T-cell (primary cell): Measurements from ENCODE around the gene DRICH1. TPM values are rescaled to one million over a fixed set of nuclear protein-coding genes. Genes with fewer than 3 reads are reported as not detected.
"Not testable (repeated sequence)": the region's sequence is repeated elsewhere in the genome, so short reads cannot be mapped to it uniquely, and the experiment has no call there.

ENCODE experiments used
- ATAC-seq, 4 experiments: fragments of 200-7000 bp in 3 of 4; fragments of 150-1000 bp in 1 of 4; cut with Tn5 transposase; replicated peaks in 1 of 4; 1 replicate in 3 of 4; 2 replicates in 1 of 4; pipeline ENCODE4 v1.10.0; 2021; ENCODE audit warnings: moderate library complexity in 3 of 4, mild to moderate bottlenecking in 2 of 4, moderate number of reproducible peaks in 1 of 4
- CTCF ChIA-PET, 2 donors: fragments of 300-600 bp; sonication (Branson Sonifier 250); formaldehyde crosslinking; loops; one replicate each; lab custom pipeline; 2022; ENCODE audit warnings: antibody characterized with exemption in 2 of 2; lab: Charles Lee
- POLR2A ChIA-PET, 2 donors: fragments of 300-600 bp; sonication (Branson Sonifier 250); formaldehyde crosslinking; loops; one replicate each; lab custom pipeline; 2022; ENCODE audit warnings: antibody characterized with exemption in 2 of 2; lab: Charles Lee
- DNase-seq, 35 experiments: peaks; one replicate each; pipeline versions ENCODE4 v3.0.0 to v3.0.0-alpha.2; 2013 to 2023
- H3K27ac ChIP-seq: one replicate; pipeline ENCODE4 v1.5.1; 2013; ENCODE audit warnings: low read length
- H3K27me3 ChIP-seq, 2 experiments: replicated peaks in 1 of 2; 1 replicate in 1 of 2; 2 replicates in 1 of 2; pipeline versions ENCODE4 v1.6.1 to v1.7.0; 2013; ENCODE audit warnings: low read length in 1 of 2, mixed read lengths in 1 of 2; ENCODE audit not compliant: control insufficient read depth in 2 of 2, insufficient read depth in 2 of 2; ENCODE audit errors: extremely low read depth in 1 of 2
- H3K36me3 ChIP-seq, 2 donors: 1 replicate in 1 of 2; 2 replicates in 1 of 2; pipeline versions ENCODE4 v1.6.1 to v1.7.0; 2013; ENCODE audit warnings: low read length in 1 of 2; ENCODE audit not compliant: control insufficient read depth in 2 of 2, insufficient read depth in 1 of 2; ENCODE audit errors: extremely low read depth in 1 of 2
- H3K4me1 ChIP-seq, 2 experiments: 1 replicate in 1 of 2; 2 replicates in 1 of 2; pipeline versions ENCODE4 v1.6.1 to v1.7.0; 2013; ENCODE audit warnings: low read length in 2 of 2, mixed read lengths in 1 of 2; ENCODE audit not compliant: insufficient read depth in 2 of 2, control insufficient read depth in 1 of 2; ENCODE audit errors: extremely low read depth in 1 of 2
- H3K4me3 ChIP-seq, 2 donors: 1 replicate in 1 of 2; 2 replicates in 1 of 2; pipeline versions ENCODE4 v1.5.1 to v1.7.0; 2013; ENCODE audit warnings: mild to moderate bottlenecking in 2 of 2, low read length in 1 of 2, moderate library complexity in 1 of 2; ENCODE audit not compliant: control insufficient read depth in 1 of 2; ENCODE audit errors: extremely low read depth in 1 of 2
- H3K9me3 ChIP-seq: 2 replicates; pipeline ENCODE4 v1.7.0; 2013
- H3K27ac Mint-ChIP-seq, 2 donors: one replicate each; pipeline ENCODE4 v1.8.0; 2020 to 2021; ENCODE audit warnings: mild to moderate bottlenecking in 2 of 2, mixed read lengths in 2 of 2
- H3K27me3 Mint-ChIP-seq, 2 donors: one replicate each; pipeline ENCODE4 v1.8.0; 2021 to 2022; ENCODE audit warnings: mixed read lengths in 2 of 2
- H3K36me3 Mint-ChIP-seq: one replicate; pipeline ENCODE4 v1.8.0; 2021; ENCODE audit warnings: mixed read lengths
- H3K4me1 Mint-ChIP-seq, 3 donors: one replicate each; pipeline ENCODE4 v1.8.0; 2020 to 2022; ENCODE audit warnings: mixed read lengths in 3 of 3, mild to moderate bottlenecking in 1 of 3
- H3K4me3 Mint-ChIP-seq, 3 donors: one replicate each; pipeline ENCODE4 v1.8.0; 2020 to 2022; ENCODE audit warnings: mild to moderate bottlenecking in 3 of 3, mixed read lengths in 3 of 3, moderate library complexity in 3 of 3
- H3K9me3 Mint-ChIP-seq, 3 donors: one replicate each; pipeline ENCODE4 v1.8.0; 2020 to 2022; ENCODE audit warnings: mixed read lengths in 3 of 3
- WGBS: methylation state at CpG from one replicate; pipeline ENCODE4 v1.1.5; 2013; ENCODE audit warnings: missing lambda C conversion rate; ENCODE audit not compliant: insufficient coverage; 5-methylcytosine and 5-hydroxymethylcytosine counted together
- total RNA-seq, 35 experiments: library from RNA in 6 of 35; stranded (reverse) in 6 of 35; fragments of 120-200 nt in 1 of 35; gene quantifications; one replicate each; pipeline versions ENCODE4 v1.2.1 to v1.2.4 and lab custom pipeline; 2013 to 2026

Gene DRICH1
- total RNA-seq, 5 donors from 2014 or later (not counting 1 experiment from before 2014, with no cell fraction given): 0.26 to 2.7 (median 1.2) TPM

DNA sequence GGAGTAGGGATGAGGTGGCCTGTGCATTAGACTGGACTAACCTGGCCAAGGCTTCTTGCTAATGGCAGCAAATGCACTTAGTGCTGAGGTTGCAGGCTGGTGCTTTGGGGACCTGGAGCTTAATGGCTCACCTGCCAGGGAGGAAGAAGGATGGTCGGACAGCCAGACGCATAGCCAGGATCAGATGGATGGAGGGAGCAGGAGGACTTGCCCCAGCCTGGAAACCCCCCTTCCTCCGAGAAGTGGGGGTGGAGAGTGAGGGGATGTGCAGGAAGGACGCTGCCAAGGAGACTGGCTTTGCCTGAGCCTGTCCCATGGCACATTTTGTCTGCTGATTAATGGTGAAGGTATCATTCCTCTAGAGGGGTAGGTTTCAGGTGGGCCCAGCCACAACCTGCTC lies 69.9 kb downstream of the DRICH1 start:
- Histone ChIP-seq H3K36me3 (no peaks in the 10 kb centered on the region), H3K27me3 (peaks cover 0 to 45% of the 10 kb centered on the region in 2 experiments), H3K27ac (no peak overlapping the region), H3K4me1 (peaks cover 0 to 10% of the 10 kb centered on the region in 2 experiments), H3K9me3 (no peaks in the 10 kb centered on the region), H3K4me3 (no peak overlapping the region)
- POLR2A ChIA-PET: no interaction called here
- H3K27me3 Mint-ChIP-seq: peaks cover 23 to 29% of the 10 kb centered on the region in 2 donors
- ATAC-seq (no peak), DNase-seq (no peak)
- CTCF ChIA-PET: interaction anchor here in 1 of 2 donors (0.6 to 0.7 kb wide), 2 partner anchors 83 to 289 kb away, joined by 3 to 5 read pairs; no protein-coding TSS in a partner anchor
- H3K27ac Mint-ChIP-seq: no peak overlapping the region
- 80% methylated on average over 1 of the region's 4 CpGs for WGBS
- peaks cover 7 to 9% (median 7%) of the 10 kb centered on the region in 3 donors for H3K4me1 Mint-ChIP-seq
- H3K36me3 Mint-ChIP-seq: peaks cover 3% of the 10 kb centered on the region
- H3K4me3 Mint-ChIP-seq: no peak overlapping the region
- no peaks in the 10 kb centered on the region for H3K9me3 Mint-ChIP-seq

GRCh38 chr22:23561025-23561510 lies 71.1 kb downstream of the DRICH1 start:
- H3K27me3 ChIP-seq: peaks cover 0 to 37% of the 10 kb centered on the region in 2 experiments
- H3K9me3 Mint-ChIP-seq, H3K27ac ChIP-seq, ATAC-seq, H3K36me3 Mint-ChIP-seq, H3K4me3 Mint-ChIP-seq, H3K9me3 ChIP-seq, H3K4me1 ChIP-seq, H3K4me1 Mint-ChIP-seq, POLR2A ChIA-PET, CTCF ChIA-PET, H3K4me3 ChIP-seq, H3K27ac Mint-ChIP-seq, H3K36me3 ChIP-seq: not testable (repeated sequence)
- DNase-seq: peak in 1 of 35 experiments; percentile 3
- H3K27me3 Mint-ChIP-seq: peaks cover 24 to 30% of the 10 kb centered on the region in 2 donors
- WGBS: 60% methylated on average over 1 of the region's 24 CpGs

DNA sequence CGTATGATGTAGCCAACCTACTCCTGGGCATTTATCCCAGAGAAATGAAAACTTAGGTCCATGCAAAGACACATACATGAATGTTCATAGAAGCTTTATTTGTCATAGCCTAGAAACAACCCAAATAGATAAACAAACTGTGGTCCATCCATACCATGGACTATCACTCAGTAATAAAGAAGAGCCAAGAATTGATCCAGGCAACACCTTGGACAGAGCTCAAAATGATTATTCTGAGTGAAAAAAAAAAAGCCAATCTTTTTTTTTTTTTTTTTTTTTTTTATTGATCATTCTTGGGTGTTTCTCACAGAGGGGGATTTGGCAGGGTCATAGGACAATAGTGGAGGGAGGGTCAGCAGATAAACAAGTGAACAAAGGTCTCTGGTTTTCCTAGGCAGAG lies 71.9 kb downstream of the DRICH1 start:
- no CpG with 5 or more reads among the region's 1 CpG for WGBS
- POLR2A ChIA-PET: interaction anchor here in 1 of 2 donors (0.6 kb wide), 1 partner anchor 984 kb away, joined by 4 read pairs; no protein-coding TSS in a partner anchor
- peaks cover 22 to 29% of the 10 kb centered on the region in 2 donors for H3K27me3 Mint-ChIP-seq
- H3K4me3 Mint-ChIP-seq, H3K36me3 ChIP-seq, H3K4me1 ChIP-seq, H3K27ac ChIP-seq, H3K27ac Mint-ChIP-seq, H3K9me3 Mint-ChIP-seq, ATAC-seq, H3K9me3 ChIP-seq, DNase-seq, CTCF ChIA-PET, H3K4me3 ChIP-seq, H3K4me1 Mint-ChIP-seq, H3K36me3 Mint-ChIP-seq: not testable (repeated sequence)
- peaks cover 0 to 36% of the 10 kb centered on the region in 2 experiments for H3K27me3 ChIP-seq

Other genes starting within 250 kb of the DRICH1 start
- under 1 TPM in 2 of 5 donors, not detected in 3; 0.30 to 0.64 TPM for gene IGLL1, start 52.0 kb downstream of the DRICH1 start, total RNA-seq
- gene RGL4, start 58.7 kb upstream of the DRICH1 start, total RNA-seq: 10 to 100 TPM; 10.6 to 28.9 (median 13.8) TPM
- gene ZNF70, start 118.8 kb upstream of the DRICH1 start, total RNA-seq: 1 to 10 TPM; 3.2 to 6.4 (median 5.8) TPM
- 1 to 10 TPM in 4 of 5 donors, not detected in 1; 1.5 to 2.6 (median 1.7) TPM for gene VPREB3, start 122.1 kb upstream of the DRICH1 start, total RNA-seq
- 1 to 10 TPM in 4 of 5 donors, under 1 TPM in 1; 0.58 to 2.2 (median 1.9) TPM for gene C22orf15, start 130.7 kb upstream of the DRICH1 start, total RNA-seq
- 10 to 100 TPM; 26.1 to 66.3 (median 63.2) TPM for gene CHCHD10, start 135.7 kb upstream of the DRICH1 start, total RNA-seq
- gene MMP11, start 140.5 kb upstream of the DRICH1 start, total RNA-seq: 1 to 10 TPM; 1.6 to 5.3 (median 2.5) TPM
- 10 to 100 TPM; 50.2 to 57.7 (median 54.3) TPM for gene SMARCB1, start 154.6 kb upstream of the DRICH1 start, total RNA-seq
- 1 to 10 TPM; 1.2 to 3.9 (median 2.8) TPM for gene DERL3, start 206.7 kb upstream of the DRICH1 start, total RNA-seq
- 10 to 100 TPM; 16.2 to 24.2 (median 18.6) TPM for gene SLC2A11, start 225.6 kb upstream of the DRICH1 start, total RNA-seq